ENCODE results near the gene ACBD5. TPM values are rescaled to one million over a fixed set of nuclear protein-coding genes. Genes with fewer than 3 reads are reported as not detected.
A peak's percentile ranks its signal among the peaks of the same experiment; 100 is the strongest.
"Not testable (repeated sequence)": the region's sequence is repeated elsewhere in the genome, so short reads cannot be mapped to it uniquely, and the experiment has no call there.

ACBD5 gene
- total RNA-seq, 2 donors from 2014 or later: 34.9 to 36.1 TPM

- intact Hi-C loops (cut with DNase I): no loop called here
- DNase-seq: no peak
- no peak for ATAC-seq
Observed at GRCh38 chr10:27242473-27242950, 1.9 kb upstream of the ACBD5 start.

GRCh38 chr10:27241652-27242472, 1.3 kb upstream of the ACBD5 start:
- ATAC-seq (peak; percentile 89 to 92), DNase-seq (peak; percentile 93)
- intact Hi-C loops (cut with DNase I): no loop called here

DNA sequence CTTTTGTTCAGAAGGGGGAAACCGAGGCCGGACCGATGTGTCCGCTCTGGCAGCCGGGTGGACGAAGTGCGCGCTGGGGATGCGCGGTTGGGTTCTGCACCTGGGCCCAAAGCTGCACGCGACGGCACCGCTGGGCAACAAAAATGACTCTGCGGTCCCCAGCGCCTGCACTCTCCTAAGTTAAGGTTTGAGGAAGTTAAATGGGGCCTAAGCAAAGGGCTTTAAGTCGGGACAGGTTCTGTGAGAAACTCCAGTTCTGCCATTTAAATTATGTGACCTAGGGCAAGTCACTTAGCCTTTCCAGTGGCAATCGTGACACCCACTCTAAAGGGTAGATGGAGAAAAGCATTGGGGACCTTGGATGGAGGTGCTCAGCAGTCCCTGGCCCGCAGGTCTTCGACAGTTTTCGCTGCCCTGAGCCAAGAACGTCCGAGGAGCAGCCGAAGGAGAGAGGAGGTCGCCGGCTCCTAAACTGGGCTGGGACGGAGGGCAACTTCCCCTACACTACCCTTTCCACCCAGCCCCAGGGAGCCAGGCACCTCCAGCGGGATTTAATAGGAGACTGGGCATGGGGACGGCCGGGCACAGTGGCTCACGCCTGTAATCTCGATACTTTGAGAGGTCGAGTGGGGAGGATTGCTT, 534 bp upstream of the ACBD5 start:
- ATAC-seq (peak; percentile 7 to 9), DNase-seq (peak; percentile 43)
- intact Hi-C loops (cut with DNase I): no loop called here

DNA sequence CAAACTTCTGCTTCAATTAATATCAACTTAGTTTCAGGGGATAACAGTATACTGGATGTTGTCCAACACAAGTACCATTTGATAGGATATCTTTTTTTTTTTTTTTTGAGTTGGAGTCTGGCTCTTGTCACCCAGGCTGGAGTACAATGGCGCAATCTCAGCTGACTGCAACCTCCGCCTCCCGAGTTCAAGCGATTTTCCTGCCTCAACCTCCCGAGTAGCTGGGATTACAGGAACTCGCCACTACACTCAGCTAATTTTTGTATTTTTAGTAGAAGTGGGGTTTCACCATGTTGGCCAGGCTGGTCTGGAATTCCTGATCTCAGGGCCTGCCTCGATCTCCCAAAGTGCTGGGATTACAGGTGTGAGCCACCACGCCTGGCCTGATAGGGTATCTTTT, 3.1 kb downstream of the ACBD5 start:
- DNase-seq; ATAC-seq; intact Hi-C loops (cut with DNase I): not testable (repeated sequence)

- intact Hi-C loops (cut with DNase I); DNase-seq; ATAC-seq: not testable (repeated sequence)
Observed at GRCh38 chr10:27236589-27237128, 3.9 kb downstream of the ACBD5 start.

GRCh38 chr10:27235706-27236105, 4.9 kb downstream of the ACBD5 start:
- no peak for DNase-seq
- intact Hi-C loops (cut with DNase I): no loop called here
- ATAC-seq: no peak

GRCh38 chr10:27230022-27230421, 10.6 kb downstream of the ACBD5 start:
- DNase-seq: no peak
- ATAC-seq: no peak
- intact Hi-C loops (cut with DNase I): no loop called here

DNA sequence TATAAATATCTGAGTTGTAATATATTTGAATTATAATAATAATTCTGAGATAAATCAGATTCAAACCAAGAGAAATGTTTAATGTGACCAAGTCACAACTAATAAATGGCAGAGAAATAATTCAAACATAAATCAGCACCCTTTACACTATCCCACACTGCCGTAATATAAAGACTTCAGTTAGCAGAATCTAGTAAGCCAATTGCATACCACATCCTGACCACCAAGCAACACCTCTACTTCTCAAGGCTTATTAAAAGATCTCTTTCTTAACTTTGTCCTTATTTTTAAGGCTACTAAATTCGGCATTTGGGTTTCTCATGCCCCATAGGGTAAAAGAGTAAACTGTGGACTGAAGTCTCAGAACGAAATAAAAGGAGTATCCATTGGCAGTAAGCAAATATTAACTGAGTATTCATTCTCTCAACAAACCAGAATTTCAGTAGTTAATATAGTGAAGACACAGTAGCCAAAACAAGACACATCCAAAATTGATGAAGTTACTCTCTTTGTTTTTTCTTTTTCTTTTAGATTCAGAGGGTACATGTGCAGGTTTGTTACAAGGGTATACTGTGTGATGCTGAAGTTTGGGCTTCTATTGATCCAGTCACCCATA, 14.8 kb downstream of the ACBD5 start:
- intact Hi-C loops (cut with DNase I): no loop called here
- no peak for ATAC-seq
- no peak for DNase-seq

GRCh38 chr10:27225011-27225590, 15.5 kb downstream of the ACBD5 start:
- ATAC-seq (peak in 1 of 2 donors; percentile 34), DNase-seq (no peak)
- intact Hi-C loops (cut with DNase I): no loop called here

DNA sequence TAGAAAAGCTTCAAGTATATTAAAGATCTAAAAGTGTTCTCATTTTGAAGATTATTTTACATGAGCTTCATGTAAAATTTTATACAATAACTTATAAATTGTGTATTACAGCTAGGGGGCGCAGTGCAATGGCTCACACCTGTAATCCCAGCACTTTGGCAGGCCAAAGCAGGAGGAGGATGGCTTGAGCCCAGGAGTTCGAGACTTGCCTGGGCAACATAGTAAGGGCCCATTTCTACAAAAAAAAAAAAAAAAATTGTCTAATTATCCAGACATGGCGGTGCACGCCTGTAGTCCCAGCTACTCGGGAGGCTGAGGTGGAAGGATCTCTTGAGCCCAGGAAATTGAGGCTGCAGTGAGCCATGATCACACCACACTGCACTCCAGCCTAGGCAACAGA, 16.6 kb downstream of the ACBD5 start:
- peak; percentile 41 for DNase-seq
- intact Hi-C loops (cut with DNase I): loop anchor here in 1 of 2 donors (5.0 kb wide), 1 partner anchor 138 kb away; no protein-coding TSS in a partner anchor
- no peak for ATAC-seq

- DNase-seq: no peak
- no peak for ATAC-seq
- intact Hi-C loops (cut with DNase I): no loop called here
Observed at GRCh38 chr10:27207350-27207749, 33.2 kb downstream of the ACBD5 start.

GRCh38 chr10:27203806-27204205, 36.8 kb downstream of the ACBD5 start:
- ATAC-seq (no peak), DNase-seq (no peak)
- intact Hi-C loops (cut with DNase I): no loop called here

- ATAC-seq: peak in 1 of 2 donors; percentile 94
- peak; percentile 28 for DNase-seq
- intact Hi-C loops (cut with DNase I): no loop called here
Observed at GRCh38 chr10:27197980-27198620, 42.5 kb downstream of the ACBD5 start.

DNA sequence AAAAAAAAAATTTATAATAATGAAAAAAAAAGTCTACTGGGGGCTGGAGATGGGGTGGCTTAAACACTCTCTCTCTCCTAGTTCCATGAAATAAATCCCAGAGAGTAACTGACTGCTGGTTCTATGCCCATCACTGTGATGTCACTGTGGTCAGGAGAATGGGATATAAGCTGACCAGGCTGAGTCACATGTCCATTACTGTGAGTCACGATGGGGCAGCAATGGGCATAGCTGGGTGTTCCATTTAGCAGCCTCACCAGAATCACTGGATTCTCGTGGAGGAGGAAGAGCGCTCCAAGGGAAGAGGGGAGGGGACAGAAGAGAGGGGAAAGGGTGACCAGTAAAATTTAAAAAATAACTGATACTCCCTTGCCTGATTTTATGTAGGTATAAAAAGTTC, 48.3 kb downstream of the ACBD5 start:
- intact Hi-C loops (cut with DNase I): no loop called here
- ATAC-seq (peak in 1 of 2 donors; percentile 96), DNase-seq (no peak)

DNA sequence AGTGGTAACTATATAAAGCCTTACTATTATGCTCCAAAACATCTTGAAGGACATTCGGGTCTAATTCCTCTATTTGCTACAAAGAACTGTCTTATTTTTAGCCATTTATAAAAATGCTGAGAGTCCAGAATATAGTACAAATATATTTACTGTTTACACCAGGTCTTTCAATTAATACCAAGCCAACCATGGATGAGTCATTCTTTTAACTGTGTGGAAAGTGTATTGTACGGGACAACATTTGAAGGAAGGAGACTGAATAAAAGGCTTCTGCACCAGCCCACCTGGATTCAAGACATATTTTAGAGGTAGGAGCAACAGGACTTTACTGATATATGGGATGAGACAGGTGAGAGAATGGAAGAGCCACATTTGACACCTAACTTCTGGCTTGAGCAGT, 50.1 kb downstream of the ACBD5 start:
- intact Hi-C loops (cut with DNase I): no loop called here
- ATAC-seq (no peak), DNase-seq (no peak)

- DNase-seq (no peak), ATAC-seq (no peak)
- intact Hi-C loops (cut with DNase I): no loop called here
Observed at GRCh38 chr10:27188897-27189296, 51.7 kb downstream of the ACBD5 start.

DNA sequence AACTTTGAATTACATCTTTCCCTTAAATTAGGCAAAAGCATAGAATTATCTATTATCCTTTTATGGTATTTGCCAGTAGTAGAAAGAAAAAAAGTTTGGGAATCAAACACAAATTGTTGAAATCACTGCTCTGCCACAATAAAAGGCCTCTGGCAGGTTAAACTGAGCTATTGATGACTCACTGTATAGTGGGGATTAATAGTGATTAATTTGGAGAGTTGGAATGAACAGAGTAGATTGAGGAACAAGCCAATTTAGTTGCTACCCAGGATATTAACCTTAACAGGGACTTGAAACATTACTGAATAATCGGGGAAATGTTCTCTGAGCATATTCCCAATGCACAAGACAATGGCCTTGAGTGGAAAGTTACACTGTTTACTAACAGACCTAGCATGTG, 52.3 kb downstream of the ACBD5 start:
- DNase-seq: no peak
- intact Hi-C loops (cut with DNase I): no loop called here
- ATAC-seq: no peak

DNA sequence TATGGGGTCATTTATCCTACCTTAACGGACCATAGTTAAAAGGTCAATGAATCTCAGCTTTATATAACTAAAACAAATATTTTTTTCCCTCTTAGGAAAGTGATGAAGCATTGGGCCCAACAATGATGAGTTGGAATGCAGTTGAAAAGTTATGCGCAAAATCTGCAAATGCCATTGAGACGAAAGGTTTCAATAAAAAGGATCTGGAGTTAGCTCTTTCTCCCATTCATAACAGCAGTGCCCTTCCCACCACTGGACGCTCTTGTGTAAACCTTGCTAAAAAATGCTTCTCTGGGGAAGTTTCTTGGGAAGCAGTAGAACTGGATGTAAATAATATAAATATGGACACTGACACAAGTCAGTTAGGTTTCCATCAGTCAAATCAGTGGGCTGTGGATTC, 70.7 kb downstream of the ACBD5 start:
- no peak for ATAC-seq
- intact Hi-C loops (cut with DNase I): no loop called here
- DNase-seq: no peak

- intact Hi-C loops (cut with DNase I): no loop called here
- ATAC-seq: no peak
Observed at GRCh38 chr10:27158421-27158820, 82.2 kb downstream of the ACBD5 start.

More at GRCh38 chr10:27158421-27158820, 82.2 kb downstream of the ACBD5 start:
- no peak for DNase-seq
